Kidney (tissue), 14 donors: Measurements from ENCODE around the gene RHEB. TPM values are rescaled to one million over a fixed set of nuclear protein-coding genes. Genes with fewer than 3 reads are reported as not detected.

Experiments used
- DNase-seq, 5 donors: peaks; one replicate each; pipeline ENCODE4 v3.0.0-alpha.2; 2013 to 2020
- FAIRE-seq: peaks from 2 replicates; lab custom pipeline; 2012; peaks lifted over from hg19 to GRCh38; lab: Jason Lieb, UNC
- H3K27ac ChIP-seq, 2 donors: one replicate each; pipeline ENCODE4 v1.7.0; 2013; ENCODE audit warnings: low read depth in 2 of 2, low read length in 2 of 2, inconsistent platforms in 1 of 2
- H3K27me3 ChIP-seq: one replicate; pipeline ENCODE4 v1.7.1; 2013; ENCODE audit warnings: low read length, inconsistent platforms; ENCODE audit not compliant: control insufficient read depth, insufficient read depth
- H3K36me3 ChIP-seq, 3 donors: one replicate each; pipeline versions ENCODE4 v1.7.0 to v1.7.1; 2013; ENCODE audit warnings: low read length in 3 of 3, control low read depth in 1 of 3, inconsistent platforms in 1 of 3; ENCODE audit not compliant: insufficient read depth in 3 of 3, control insufficient read depth in 2 of 3
- H3K4me1 ChIP-seq, 3 donors: one replicate each; pipeline versions ENCODE4 v1.7.0 to v1.7.1; 2013; ENCODE audit warnings: low read length in 3 of 3, inconsistent platforms in 1 of 3, low read depth in 1 of 3; ENCODE audit not compliant: control insufficient read depth in 2 of 3, insufficient read depth in 2 of 3
- H3K4me3 ChIP-seq, 3 donors: one replicate each; pipeline versions ENCODE4 v1.7.0 to v1.8.1; 2013; ENCODE audit warnings: low read length in 3 of 3, control low read depth in 1 of 3, inconsistent platforms in 1 of 3
- H3K9ac ChIP-seq, 3 donors: one replicate each; pipeline versions ENCODE4 v1.7.0 to v1.7.1; 2013; ENCODE audit warnings: low read length in 3 of 3, control low read depth in 1 of 3, inconsistent platforms in 1 of 3
- H3K9me3 ChIP-seq, 3 donors: one replicate each; pipeline versions ENCODE4 v1.7.0 to v1.7.1; 2013; ENCODE audit warnings: low read length in 3 of 3, control low read depth in 1 of 3, inconsistent platforms in 1 of 3; ENCODE audit not compliant: control insufficient read depth in 2 of 3, insufficient read depth in 1 of 3
- CTCF ChIP-seq: IDR thresholded peaks from 3 replicates; pipeline ENCODE4 v1.5.1; 2012; ENCODE audit warnings: mild to moderate bottlenecking, moderate library complexity, borderline replicate concordance; ENCODE audit not compliant: insufficient read depth; ENCODE audit errors: extremely low read depth
- intact Hi-C: fragments of 100-400 bp; cut with DNase I; formaldehyde crosslinking; loops from one replicate; pipeline ENCODE4 v1.11.1; 2022
- polyA plus RNA-seq: library from polyadenylated mRNA; stranded (reverse); fragments of 350-450 nt; fragmentation: Illumina TruSeq; extraction: RNeasy Lipid Tissue Mini Kit (QIAGEN cat#74804); gene quantifications from one replicate; pipeline ENCODE4 v1.2.3, GENCODE V29; 2014; ENCODE audit warnings: low read depth, low replicate concordance; ENCODE audit not compliant: insufficient read depth
- total RNA-seq: library from RNA; stranded (reverse); fragmentation: NEBNext Ultra II Directional; extraction: Animal tissue kit (Norgen Biotek cat#: 25700); gene quantifications from one replicate; pipeline ENCODE4 v1.2.1, GENCODE V29; 2021
- donor health status: control.
- donor health status: control.
- donor health status: control.
- donor health status: control.
- donor health status: control.
- donor health status: DM: yes; HTN: yes; CAD: no.
- donor health status: Normal renal cell carcinoma (clear cell type).

The RHEB gene
- total and polyA plus RNA-seq, 2 donors from 2014 or later, result 92.7 to 123 TPM

GRCh38 chr7:151431281-151431767 is 88.4 kb downstream of the RHEB start:
- no peak overlapping the region for H3K27ac ChIP-seq
- H3K9ac ChIP-seq, result no peak overlapping the region
- no peak overlapping the region for H3K4me3 ChIP-seq

DNA sequence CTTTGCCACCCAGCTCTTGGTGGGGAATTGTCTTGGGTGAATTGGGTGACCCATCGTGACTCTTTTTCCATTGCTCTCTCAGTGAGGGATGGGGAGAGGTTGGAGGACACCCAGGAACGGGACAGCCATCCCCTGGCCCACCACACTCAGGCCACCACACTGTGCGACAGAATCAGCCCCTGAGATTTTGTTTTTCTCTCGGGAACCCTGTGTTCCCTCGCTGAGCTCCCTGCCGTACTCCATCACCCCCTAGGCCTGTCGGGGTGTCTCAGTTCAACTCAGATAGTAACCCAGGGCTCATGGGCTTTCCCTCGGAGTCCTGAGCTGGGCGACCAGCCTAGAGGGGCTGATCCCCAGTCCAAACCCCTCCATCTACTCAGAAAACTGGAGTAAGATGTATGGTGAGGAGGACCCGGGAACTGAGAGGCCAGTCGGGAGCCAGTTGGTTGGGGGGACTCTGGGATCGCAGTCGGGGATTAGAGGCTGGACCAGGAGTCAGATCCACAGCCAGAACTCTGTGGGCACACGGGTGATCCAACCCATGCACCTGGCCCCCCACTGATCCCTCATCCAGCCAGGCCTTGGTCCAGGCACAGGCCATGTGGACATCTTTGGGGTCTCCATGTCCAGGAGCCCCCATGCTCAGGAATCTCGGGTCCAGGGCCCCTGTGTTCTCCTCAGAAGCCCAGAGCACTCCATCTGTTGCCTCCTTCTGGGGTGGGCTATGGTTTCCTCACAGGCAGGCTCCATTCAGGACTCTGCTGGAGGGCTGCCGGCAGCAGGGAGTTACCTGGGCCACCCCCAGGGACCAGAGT is 89.1 kb downstream of the RHEB start:
- no peak overlapping the region for H3K9ac ChIP-seq
- no peak for TF ChIP-seq CTCF
- peak in 1 of 5 donors; percentile 35 for DNase-seq

More at GRCh38 chr7:151431281-151431767, 88.4 kb downstream of the RHEB start:
- no peak for FAIRE-seq
- peak in 1 of 5 donors; percentile 40 for DNase-seq
- Histone ChIP-seq H3K4me1 (peaks cover 0 to 8% (median 8%) of the 10 kb centered on the region in 3 donors), H3K9me3 (no peaks in the 10 kb centered on the region), H3K36me3 (no peaks in the 10 kb centered on the region), H3K27me3 (no peaks in the 10 kb centered on the region)
- intact Hi-C loops, result no loop called here
- TF ChIP-seq CTCF, result no peak

GRCh38 chr7:151429560-151430331 is 89.9 kb downstream of the RHEB start:
- intact Hi-C loops, result no loop called here
- H3K27me3 ChIP-seq, result no peaks in the 10 kb centered on the region
- no peak overlapping the region for H3K4me3 ChIP-seq
- H3K9ac ChIP-seq, result no peak overlapping the region
- DNase-seq (peak in 2 of 5 donors; percentile 49 to 52), FAIRE-seq (no peak)
- no peak for TF ChIP-seq CTCF
- no peaks in the 10 kb centered on the region for H3K36me3 ChIP-seq
- peak overlapping the region in 1 of 2 donors; percentile 75 for H3K27ac ChIP-seq
- H3K4me1 ChIP-seq, result peaks cover 0 to 8% (median 8%) of the 10 kb centered on the region in 3 donors
- H3K9me3 ChIP-seq, result no peaks in the 10 kb centered on the region

More for the DNA sequence above, 89.1 kb downstream of the RHEB start:
- H3K27me3 ChIP-seq, result no peaks in the 10 kb centered on the region
- H3K9me3 ChIP-seq, result no peaks in the 10 kb centered on the region
- no peak overlapping the region for H3K4me3 ChIP-seq
- FAIRE-seq, result no peak
- no peaks in the 10 kb centered on the region for H3K36me3 ChIP-seq
- intact Hi-C loops, result no loop called here
- H3K4me1 ChIP-seq, result peaks cover 0 to 8% (median 8%) of the 10 kb centered on the region in 3 donors
- H3K27ac ChIP-seq, result no peak overlapping the region
